HAP-1 (cell line): ENCODE data around the gene AUTS2.

ENCODE experiments used
- DNase-seq, 2 experiments: peaks; one replicate each; pipeline ENCODE4 v3.0.0-alpha.2; 2016 to 2020; ENCODE audit warnings: low spot score in 2 of 2
- H3K27me3 ChIP-seq: fragments of 250-450 bp; sonication (Bioruptor Pico); 2 replicates; pipeline ENCODE4 v1.5.1; 2020; ENCODE audit warnings: low read depth, mild to moderate bottlenecking, moderate library complexity
- H3K36me3 ChIP-seq: fragments of 250-450 bp; sonication (Bioruptor Pico); replicated peaks from 2 replicates; pipeline ENCODE4 v1.5.1; 2020; ENCODE audit warnings: mild to moderate bottlenecking
- H3K4me1 ChIP-seq: fragments of 250-450 bp; sonication (Bioruptor Pico); 2 replicates; pipeline ENCODE4 v1.5.1; 2020; ENCODE audit warnings: mild to moderate bottlenecking
- H3K4me3 ChIP-seq: fragments of 250-450 bp; sonication (Bioruptor Pico); 2 replicates; pipeline ENCODE4 v1.5.1; 2020; ENCODE audit warnings: mild to moderate bottlenecking, moderate library complexity
- H3K9me3 ChIP-seq: fragments of 250-450 bp; sonication (Bioruptor Pico); 2 replicates; pipeline ENCODE4 v1.5.1; 2020; ENCODE audit warnings: mild to moderate bottlenecking, moderate library complexity
- in situ Hi-C: fragments of 300-500 bp; cut with MboI; formaldehyde crosslinking; loops from 3 replicates; pipeline ENCODE4 v1.14.3; 2020; ENCODE audit warnings: low sequenced_read_pairs, inconsistent platforms, mixed read lengths

Gene AUTS2

GRCh38 chr7:70557338-70557737, 959.1 kb downstream of the AUTS2 start:
- H3K36me3 ChIP-seq = no peaks in the 10 kb centered on the region
- H3K4me1 ChIP-seq = no peaks in the 10 kb centered on the region
- H3K4me3 ChIP-seq = no peak overlapping the region
- H3K27me3 ChIP-seq = no peaks in the 10 kb centered on the region
- no peak for DNase-seq
- in situ Hi-C loops = no loop called here
- H3K9me3 ChIP-seq = no peaks in the 10 kb centered on the region

GRCh38 chr7:70559815-70560214, 961.5 kb downstream of the AUTS2 start:
- no peak for DNase-seq
- in situ Hi-C loops = no loop called here
- H3K9me3 ChIP-seq = no peaks in the 10 kb centered on the region
- no peaks in the 10 kb centered on the region for H3K27me3 ChIP-seq
- H3K4me1 ChIP-seq = no peaks in the 10 kb centered on the region
- H3K4me3 ChIP-seq = no peak overlapping the region
- no peaks in the 10 kb centered on the region for H3K36me3 ChIP-seq

- in situ Hi-C loops = no loop called here
- H3K27me3 ChIP-seq = no peaks in the 10 kb centered on the region
- no peaks in the 10 kb centered on the region for H3K4me1 ChIP-seq
- DNase-seq = no peak
- no peaks in the 10 kb centered on the region for H3K9me3 ChIP-seq
- H3K36me3 ChIP-seq = no peaks in the 10 kb centered on the region
- H3K4me3 ChIP-seq = no peak overlapping the region
Measured at GRCh38 chr7:70563960-70564359, 965.7 kb downstream of the AUTS2 start.

GRCh38 chr7:70565721-70566370, 967.6 kb downstream of the AUTS2 start:
- no peaks in the 10 kb centered on the region for H3K4me1 ChIP-seq
- H3K9me3 ChIP-seq = no peaks in the 10 kb centered on the region
- no peaks in the 10 kb centered on the region for H3K36me3 ChIP-seq
- in situ Hi-C loops = no loop called here
- no peak for DNase-seq
- no peak overlapping the region for H3K4me3 ChIP-seq
- H3K27me3 ChIP-seq = no peaks in the 10 kb centered on the region

- no peaks in the 10 kb centered on the region for H3K4me1 ChIP-seq
- H3K9me3 ChIP-seq = no peaks in the 10 kb centered on the region
- in situ Hi-C loops = no loop called here
- H3K36me3 ChIP-seq = no peaks in the 10 kb centered on the region
- DNase-seq = peak in 1 of 2 experiments; percentile 22
- no peaks in the 10 kb centered on the region for H3K27me3 ChIP-seq
- no peak overlapping the region for H3K4me3 ChIP-seq
Measured at GRCh38 chr7:70566671-70567070, 968.4 kb downstream of the AUTS2 start.

- Histone ChIP-seq H3K27me3 (no peaks in the 10 kb centered on the region), H3K36me3 (no peaks in the 10 kb centered on the region), H3K4me1 (no peaks in the 10 kb centered on the region), H3K4me3 (no peak overlapping the region), H3K9me3 (no peaks in the 10 kb centered on the region)
- in situ Hi-C loops = no loop called here
- DNase-seq = no peak
Measured at GRCh38 chr7:70568674-70569334, 970.5 kb downstream of the AUTS2 start.

- H3K4me3 ChIP-seq = no peak overlapping the region
- no peaks in the 10 kb centered on the region for H3K36me3 ChIP-seq
- in situ Hi-C loops = no loop called here
- DNase-seq = no peak
- H3K4me1 ChIP-seq = no peaks in the 10 kb centered on the region
- no peaks in the 10 kb centered on the region for H3K9me3 ChIP-seq
- H3K27me3 ChIP-seq = no peaks in the 10 kb centered on the region
Measured at GRCh38 chr7:70569335-70569819, 971.1 kb downstream of the AUTS2 start.

GRCh38 chr7:70570029-70570428, 971.8 kb downstream of the AUTS2 start:
- in situ Hi-C loops = no loop called here
- no peak for DNase-seq
- H3K4me3 ChIP-seq = no peak overlapping the region
- no peaks in the 10 kb centered on the region for H3K4me1 ChIP-seq
- H3K9me3 ChIP-seq = no peaks in the 10 kb centered on the region
- no peaks in the 10 kb centered on the region for H3K27me3 ChIP-seq
- no peaks in the 10 kb centered on the region for H3K36me3 ChIP-seq

GRCh38 chr7:70570961-70571360, 972.7 kb downstream of the AUTS2 start:
- Histone ChIP-seq H3K27me3 (no peaks in the 10 kb centered on the region), H3K9me3 (no peaks in the 10 kb centered on the region), H3K36me3 (no peaks in the 10 kb centered on the region), H3K4me1 (no peaks in the 10 kb centered on the region), H3K4me3 (no peak overlapping the region)
- in situ Hi-C loops = no loop called here
- DNase-seq = no peak

GRCh38 chr7:70571403-70571934, 973.2 kb downstream of the AUTS2 start:
- H3K4me1 ChIP-seq = no peaks in the 10 kb centered on the region
- no peak overlapping the region for H3K4me3 ChIP-seq
- in situ Hi-C loops = no loop called here
- no peaks in the 10 kb centered on the region for H3K36me3 ChIP-seq
- no peaks in the 10 kb centered on the region for H3K9me3 ChIP-seq
- H3K27me3 ChIP-seq = no peaks in the 10 kb centered on the region
- DNase-seq = no peak

GRCh38 chr7:70571961-70572360, 973.7 kb downstream of the AUTS2 start:
- no peaks in the 10 kb centered on the region for H3K9me3 ChIP-seq
- H3K36me3 ChIP-seq = no peaks in the 10 kb centered on the region
- in situ Hi-C loops = no loop called here
- H3K27me3 ChIP-seq = no peaks in the 10 kb centered on the region
- no peak for DNase-seq
- no peaks in the 10 kb centered on the region for H3K4me1 ChIP-seq
- H3K4me3 ChIP-seq = no peak overlapping the region

- Histone ChIP-seq H3K4me1 (no peaks in the 10 kb centered on the region), H3K27me3 (no peaks in the 10 kb centered on the region), H3K36me3 (no peaks in the 10 kb centered on the region), H3K9me3 (no peaks in the 10 kb centered on the region), H3K4me3 (no peak overlapping the region)
- in situ Hi-C loops = no loop called here
- DNase-seq = no peak
Measured at GRCh38 chr7:70572571-70572970, 974.3 kb downstream of the AUTS2 start.

- Histone ChIP-seq H3K36me3 (no peaks in the 10 kb centered on the region), H3K9me3 (no peaks in the 10 kb centered on the region), H3K27me3 (no peaks in the 10 kb centered on the region), H3K4me1 (no peaks in the 10 kb centered on the region), H3K4me3 (no peak overlapping the region)
- no peak for DNase-seq
- in situ Hi-C loops = no loop called here
Measured at GRCh38 chr7:70573071-70573661, 974.9 kb downstream of the AUTS2 start.

- Histone ChIP-seq H3K27me3 (no peaks in the 10 kb centered on the region), H3K4me1 (no peaks in the 10 kb centered on the region), H3K36me3 (no peaks in the 10 kb centered on the region), H3K9me3 (no peaks in the 10 kb centered on the region), H3K4me3 (no peak overlapping the region)
- DNase-seq = no peak
- in situ Hi-C loops = no loop called here
Measured at GRCh38 chr7:70573696-70574095, 975.4 kb downstream of the AUTS2 start.
